ENCODE results near the gene ROM1.

DNA sequence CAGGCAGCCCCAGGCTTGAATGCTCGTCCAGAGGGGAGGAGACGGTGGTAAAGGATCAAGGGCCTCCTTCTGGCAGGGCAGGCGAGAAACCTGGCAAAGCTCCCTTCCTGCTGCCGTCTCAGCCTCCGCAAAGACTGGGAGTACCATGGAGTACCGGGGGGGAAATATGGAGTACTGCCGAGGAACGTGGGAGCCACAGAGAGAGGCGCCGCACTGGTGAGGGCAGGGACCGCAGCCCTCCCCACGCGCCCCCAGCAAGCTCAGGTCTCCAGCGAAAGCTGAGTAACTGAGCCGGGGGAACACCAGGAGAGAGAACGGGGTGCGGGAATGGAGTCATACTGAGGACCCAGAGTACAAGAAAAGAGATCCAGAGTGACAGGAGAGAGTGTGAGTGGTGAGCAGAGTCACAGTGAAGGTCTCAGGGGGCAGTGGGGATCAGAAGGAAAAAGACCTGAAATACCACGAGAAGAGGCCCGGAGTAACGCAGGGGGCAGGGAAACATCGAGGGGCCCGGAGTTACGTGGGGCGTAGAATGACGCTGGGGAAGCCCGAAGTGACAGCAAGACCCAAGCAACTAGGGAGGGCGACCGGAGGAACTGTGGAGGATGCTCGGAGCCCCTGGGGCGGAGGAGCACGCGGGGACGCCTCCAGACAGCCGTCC is 1.2 kb upstream of the ROM1 start:
- no peak for TF ChIP-seq POLR2A (IDR thresholded peaks at IDR 0.05)
- TF ChIP-seq, protein P1, sequence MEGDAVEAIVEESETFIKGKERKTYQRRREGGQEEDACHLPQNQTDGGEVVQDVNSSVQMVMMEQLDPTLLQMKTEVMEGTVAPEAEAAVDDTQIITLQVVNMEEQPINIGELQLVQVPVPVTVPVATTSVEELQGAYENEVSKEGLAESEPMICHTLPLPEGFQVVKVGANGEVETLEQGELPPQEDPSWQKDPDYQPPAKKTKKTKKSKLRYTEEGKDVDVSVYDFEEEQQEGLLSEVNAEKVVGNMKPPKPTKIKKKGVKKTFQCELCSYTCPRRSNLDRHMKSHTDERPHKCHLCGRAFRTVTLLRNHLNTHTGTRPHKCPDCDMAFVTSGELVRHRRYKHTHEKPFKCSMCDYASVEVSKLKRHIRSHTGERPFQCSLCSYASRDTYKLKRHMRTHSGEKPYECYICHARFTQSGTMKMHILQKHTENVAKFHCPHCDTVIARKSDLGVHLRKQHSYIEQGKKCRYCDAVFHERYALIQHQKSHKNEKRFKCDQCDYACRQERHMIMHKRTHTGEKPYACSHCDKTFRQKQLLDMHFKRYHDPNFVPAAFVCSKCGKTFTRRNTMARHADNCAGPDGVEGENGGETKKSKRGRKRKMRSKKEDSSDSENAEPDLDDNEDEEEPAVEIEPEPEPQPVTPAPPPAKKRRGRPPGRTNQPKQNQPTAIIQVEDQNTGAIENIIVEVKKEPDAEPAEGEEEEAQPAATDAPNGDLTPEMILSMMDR (IDR thresholded peaks at IDR 0.05) = no peak
- TF ChIP-seq POLR2AphosphoS5 (IDR thresholded peaks at IDR 0.05) = no peak

Data from stomach (tissue), 4 donors.